SK-N-SH (cell line): Measurements from ENCODE around the gene ENPP5. TPM values are rescaled to one million over a fixed set of nuclear protein-coding genes. Genes with fewer than 3 reads are reported as not detected.
"Not testable (repeated sequence)": the region's sequence is repeated elsewhere in the genome, so short reads cannot be mapped to it uniquely, and the experiment has no call there.

Experiments
- CTCF ChIA-PET: fragments of 300-600, 350-600 bp; formaldehyde crosslinking; extraction: SDS; loops from one replicate; lab custom pipeline; 2021; lab: Yijun Ruan, JAX
- POLR2A ChIA-PET: fragments of 350-600 bp; sonication (Branson Sonifier 250); formaldehyde crosslinking; extraction: SDS; loops from one replicate; lab custom pipeline; 2020; ENCODE audit warnings: antibody characterized with exemption, inconsistent platforms; lab: Yijun Ruan, JAX
- DNase-seq: peaks from one replicate; pipeline ENCODE4 v3.0.0; 2012
- H2AFZ ChIP-seq: fragments of 200-600 bp; sonication (generic); 2 replicates; pipeline ENCODE4 v1.8.1; 2016; ENCODE audit warnings: antibody characterized with exemption, mild to moderate bottlenecking, low read depth
- H3F3A ChIP-seq: fragments of 200-600 bp; sonication (generic); replicated peaks from 2 replicates; pipeline ENCODE3; 2016; ENCODE audit warnings: antibody characterized with exemption, mild to moderate bottlenecking; ENCODE audit not compliant: insufficient read depth
- H3K27ac ChIP-seq, 2 experiments: fragments of 200-500 bp in 1 of 2; fragments of 200-600 bp in 1 of 2; sonication (Bioruptor generic) in 1 of 2; sonication (generic), shearing (Covaris generic) in 1 of 2; 2 replicates each; pipeline versions ENCODE4 v1.5.1 to v1.6.1; 2014 to 2016; ENCODE audit warnings: low read depth in 2 of 2, inconsistent platforms in 1 of 2, low read length in 1 of 2, mild to moderate bottlenecking in 1 of 2, mixed read lengths in 1 of 2
- H3K27me3 ChIP-seq: fragments of 200-600 bp; sonication (generic), shearing (Covaris generic); 2 replicates; pipeline ENCODE4 v1.6.1; 2016; ENCODE audit warnings: mixed run types; ENCODE audit not compliant: insufficient read depth
- H3K36me3 ChIP-seq, 2 experiments: fragments of 200-500 bp in 1 of 2; fragments of 200-600 bp in 1 of 2; sonication (Bioruptor generic) in 1 of 2; sonication (generic) in 1 of 2; replicated peaks in 1 of 2; 2 replicates each; pipeline versions ENCODE3 to v1.5.1; 2014 to 2016; ENCODE audit warnings: low read length in 1 of 2, mild to moderate bottlenecking in 1 of 2; ENCODE audit not compliant: insufficient read depth in 2 of 2, control insufficient read depth in 1 of 2
- H3K4me1 ChIP-seq, 2 experiments: fragments of 200-500 bp in 1 of 2; fragments of 200-600 bp in 1 of 2; sonication (Bioruptor generic) in 1 of 2; sonication (generic), shearing (Covaris generic) in 1 of 2; 2 replicates each; pipeline versions ENCODE4 v1.5.1 to v1.6.1; 2014 to 2016; ENCODE audit warnings: low read depth in 1 of 2, low read length in 1 of 2, mixed run types in 1 of 2; ENCODE audit not compliant: insufficient read depth in 2 of 2, control insufficient read depth in 1 of 2
- H3K4me2 ChIP-seq: fragments of 200-600 bp; sonication (generic), shearing (Covaris generic); 2 replicates; pipeline ENCODE4 v1.6.1; 2017; ENCODE audit warnings: mixed run types
- H3K4me3 ChIP-seq, 2 experiments: fragments of 200-500 bp in 1 of 2; fragments of 200-600 bp in 1 of 2; sonication (Bioruptor generic) in 1 of 2; sonication (generic), shearing (Covaris generic) in 1 of 2; 2 replicates each; pipeline versions ENCODE4 v1.5.1 to v1.8.1; 2014 to 2016; ENCODE audit warnings: low read depth in 2 of 2, inconsistent platforms in 1 of 2, low read length in 1 of 2, mild to moderate bottlenecking in 1 of 2, mixed read lengths in 1 of 2, moderate library complexity in 1 of 2
- H3K79me2 ChIP-seq: fragments of 200-600 bp; sonication (generic); 2 replicates; pipeline ENCODE4 v1.8.1; 2017; ENCODE audit warnings: mild to moderate bottlenecking; ENCODE audit not compliant: insufficient read depth
- H3K9ac ChIP-seq: fragments of 200-600 bp; sonication (generic); 2 replicates; pipeline ENCODE4 v1.6.1; 2017; ENCODE audit warnings: mixed run types
- H3K9me2 ChIP-seq: fragments of 200-600 bp; sonication (generic); 2 replicates; pipeline ENCODE4 v1.6.1; 2017; ENCODE audit warnings: mixed run types
- H3K9me3 ChIP-seq: fragments of 200-600 bp; sonication (generic); 2 replicates; pipeline ENCODE4 v1.6.1; 2017; ENCODE audit warnings: mixed run types, mild to moderate bottlenecking, moderate library complexity
- H4K20me1 ChIP-seq: fragments of 200-600 bp; sonication (generic); 2 replicates; pipeline ENCODE4 v1.6.1; 2017; ENCODE audit warnings: mild to moderate bottlenecking, mixed run types; ENCODE audit not compliant: insufficient read depth
- FOSL2 ChIP-seq: IDR thresholded peaks from 2 replicates; pipeline ENCODE4 v1.4.0; 2012; ENCODE audit warnings: low read depth, mild to moderate bottlenecking, moderate library complexity, borderline replicate concordance
- FOXJ3 ChIP-seq: sonication (generic); formaldehyde crosslinking; IDR thresholded peaks from 2 replicates; pipeline ENCODE4 v1.5.1; 2020; ENCODE audit warnings: mild to moderate bottlenecking, missing genetic modification reagents
- FOXM1 ChIP-seq: IDR thresholded peaks from 2 replicates; pipeline ENCODE4 v1.4.0; 2012; ENCODE audit warnings: low read depth, mild to moderate bottlenecking
- GATA2 ChIP-seq: sonication (generic); formaldehyde crosslinking; IDR thresholded peaks from 2 replicates; pipeline ENCODE4 v1.5.0; 2020; ENCODE audit warnings: mild to moderate bottlenecking, missing genetic modification reagents
- JUND ChIP-seq: IDR thresholded peaks from 2 replicates; pipeline ENCODE4 v1.4.0; 2012
- MEF2A ChIP-seq: IDR thresholded peaks from 2 replicates; pipeline ENCODE4 v1.4.0; 2012; ENCODE audit warnings: low read depth, borderline replicate concordance
- MXI1 ChIP-seq: IDR thresholded peaks from 2 replicates; pipeline ENCODE4 v1.6.1; 2012; ENCODE audit warnings: mild to moderate bottlenecking, low read depth, low read length, improper control_type of control experiment
- POLR2AphosphoS5 ChIP-seq: IDR thresholded peaks from 2 replicates; pipeline ENCODE4 v1.6.1; 2012; ENCODE audit warnings: low read depth, low read length
- RAD21 ChIP-seq: IDR thresholded peaks from 2 replicates; pipeline ENCODE4 v1.6.1; 2012; ENCODE audit warnings: mild to moderate bottlenecking, low read length
- SIN3A ChIP-seq: IDR thresholded peaks from 2 replicates; pipeline ENCODE4 v1.6.1; 2012; ENCODE audit warnings: low read depth, mild to moderate bottlenecking, low read length, moderate library complexity, borderline replicate concordance
- TAF1 ChIP-seq: IDR thresholded peaks from 2 replicates; pipeline ENCODE4 v1.6.1; 2012; ENCODE audit warnings: low read depth, mild to moderate bottlenecking, low read length, moderate library complexity, borderline replicate concordance
- TCF12 ChIP-seq: IDR thresholded peaks from 2 replicates; pipeline ENCODE4 v1.4.0; 2012
- TEAD4 ChIP-seq: IDR thresholded peaks from 2 replicates; pipeline ENCODE4 v1.4.0; 2012; ENCODE audit warnings: mild to moderate bottlenecking, borderline replicate concordance; ENCODE audit not compliant: insufficient read depth
- YY1 ChIP-seq: IDR thresholded peaks from 2 replicates; pipeline ENCODE4 v1.4.0; 2012; ENCODE audit warnings: low read depth, mild to moderate bottlenecking
- WGBS: methylation state at CpG from one replicate; pipeline ENCODE4 v1.1.6; 2017; ENCODE audit warnings: low lambda C conversion rate; 5-methylcytosine and 5-hydroxymethylcytosine counted together
- polyA plus RNA-seq, 3 experiments: library from polyadenylated mRNA; depleted of rRNA; stranded (reverse); fragments of >200 nt; gene quantifications; 2 replicates each; pipeline ENCODE4 v1.2.3, GENCODE V29; 2012
- TF ChIP-seq, protein P1 (sequence below): IDR thresholded peaks from 2 replicates; pipeline ENCODE4 v1.4.0; 2012; ENCODE audit warnings: low read depth, borderline replicate concordance
- TF ChIP-seq, protein P2 (sequence below): IDR thresholded peaks from 2 replicates; pipeline ENCODE4 v1.4.0; 2012; ENCODE audit warnings: low read depth, borderline replicate concordance
- TF ChIP-seq, protein P3 (sequence below): IDR thresholded peaks from 2 replicates; pipeline ENCODE4 v1.6.1; 2012; ENCODE audit warnings: mild to moderate bottlenecking, low read depth, low read length, moderate library complexity

The ENPP5 gene
- polyA plus RNA-seq, 1 of the 3 experiments (the other 2 are of a cell fraction), result not detected

DNA sequence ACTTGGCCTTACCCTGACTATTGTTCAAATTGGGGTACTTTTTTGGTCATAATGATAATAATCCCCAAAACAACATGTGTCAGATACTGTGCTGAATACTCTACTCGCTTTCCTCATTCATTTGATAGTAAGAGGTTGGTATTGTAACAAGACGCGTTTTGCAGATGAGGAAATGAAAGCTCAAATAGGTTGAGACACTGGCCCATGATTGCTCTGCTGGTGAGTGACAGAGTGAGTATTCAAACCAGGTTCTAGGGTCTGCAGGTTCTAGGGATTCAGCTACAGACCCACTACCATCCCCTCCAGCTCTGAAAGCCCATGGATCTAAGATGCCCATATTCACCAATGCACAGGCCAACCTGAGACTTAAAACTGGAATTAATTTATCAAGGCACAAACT, 42.3 kb downstream of the ENPP5 start:
- no peaks in the 10 kb centered on the region for H3K4me1 ChIP-seq
- H3K27ac ChIP-seq, result no peak overlapping the region
- H3K27me3 ChIP-seq, result no peaks in the 10 kb centered on the region
- no peak overlapping the region for H3K9ac ChIP-seq
- H3K9me2 ChIP-seq, result no peaks in the 10 kb centered on the region
- no peak for TF ChIP-seq MEF2A
- TF ChIP-seq, all 33 proteins: peak for 0
- Histone ChIP-seq H4K20me1 (no peaks in the 10 kb centered on the region), H3K4me3 (no peak overlapping the region), H3K36me3 (no peaks in the 10 kb centered on the region), H3K9me3 (no peaks in the 10 kb centered on the region), H2AFZ (no peak overlapping the region), H3K4me2 (no peak overlapping the region), H3F3A (no peaks in the 10 kb centered on the region), H3K79me2 (no peaks in the 10 kb centered on the region)
- 7% methylated on average over 3 of the region's 3 CpGs for WGBS
- DNase-seq, result no peak
- POLR2A ChIA-PET, result no interaction called here
- CTCF ChIA-PET, result no interaction called here

DNA sequence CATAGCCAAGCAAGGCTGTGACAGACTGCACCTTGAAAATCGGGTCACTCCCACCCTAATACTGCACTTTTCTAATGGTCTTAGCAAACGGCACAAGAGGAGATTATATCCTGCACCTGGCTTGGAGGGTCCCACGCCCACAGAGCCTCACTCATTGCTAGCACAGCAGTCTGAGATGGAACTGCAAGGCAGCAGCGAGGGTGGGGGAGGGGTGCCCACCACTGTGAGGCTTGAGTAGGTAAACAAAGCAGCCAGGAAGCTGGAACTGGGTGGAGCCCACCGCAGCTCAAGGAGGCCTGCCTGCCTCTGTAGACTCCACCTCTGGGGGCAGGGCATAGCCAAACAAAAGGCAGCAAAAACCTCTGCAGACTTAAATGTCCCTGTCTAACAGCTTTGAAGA, 51.1 kb downstream of the ENPP5 start:
- H3K9me2 ChIP-seq, DNase-seq, H3K4me3 ChIP-seq, H3K9ac ChIP-seq, H3K79me2 ChIP-seq, H2AFZ ChIP-seq, H3F3A ChIP-seq, H4K20me1 ChIP-seq, H3K4me2 ChIP-seq, H3K27me3 ChIP-seq, H3K9me3 ChIP-seq, CTCF ChIA-PET, H3K27ac ChIP-seq, H3K4me1 ChIP-seq, POLR2A ChIA-PET, H3K36me3 ChIP-seq: not testable (repeated sequence)
- WGBS, result 0% methylated on average over 4 of the region's 5 CpGs

DNA sequence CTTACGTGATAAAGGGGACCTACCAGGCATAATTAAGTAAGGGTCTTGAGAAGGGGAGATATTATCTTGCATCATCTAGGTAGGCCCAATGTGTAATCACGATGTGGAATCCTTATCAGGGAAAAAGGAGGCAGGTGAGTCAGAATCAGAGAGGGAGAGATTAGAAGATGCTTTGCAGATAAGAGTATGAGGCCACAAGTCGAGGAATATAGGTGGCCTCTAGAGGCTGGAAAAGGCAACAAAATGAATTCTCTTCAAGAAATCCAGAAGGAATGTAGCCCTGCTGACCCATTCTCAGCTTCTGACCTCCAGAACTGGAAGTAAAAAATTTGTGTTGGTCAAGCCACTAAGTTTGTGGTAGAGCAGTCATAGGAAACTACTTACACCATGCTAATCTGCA, 51.9 kb downstream of the ENPP5 start:
- no peaks in the 10 kb centered on the region for H3K9me3 ChIP-seq
- TF ChIP-seq TAF1, result no peak
- TF ChIP-seq SIN3A, result no peak
- TF ChIP-seq, protein P1, sequence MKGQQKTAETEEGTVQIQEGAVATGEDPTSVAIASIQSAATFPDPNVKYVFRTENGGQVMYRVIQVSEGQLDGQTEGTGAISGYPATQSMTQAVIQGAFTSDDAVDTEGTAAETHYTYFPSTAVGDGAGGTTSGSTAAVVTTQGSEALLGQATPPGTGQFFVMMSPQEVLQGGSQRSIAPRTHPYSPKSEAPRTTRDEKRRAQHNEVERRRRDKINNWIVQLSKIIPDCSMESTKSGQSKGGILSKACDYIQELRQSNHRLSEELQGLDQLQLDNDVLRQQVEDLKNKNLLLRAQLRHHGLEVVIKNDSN, result no peak
- no peak for TF ChIP-seq TEAD4
- no peak for TF ChIP-seq POLR2AphosphoS5
- no peak for TF ChIP-seq MXI1
- TF ChIP-seq, protein P2, sequence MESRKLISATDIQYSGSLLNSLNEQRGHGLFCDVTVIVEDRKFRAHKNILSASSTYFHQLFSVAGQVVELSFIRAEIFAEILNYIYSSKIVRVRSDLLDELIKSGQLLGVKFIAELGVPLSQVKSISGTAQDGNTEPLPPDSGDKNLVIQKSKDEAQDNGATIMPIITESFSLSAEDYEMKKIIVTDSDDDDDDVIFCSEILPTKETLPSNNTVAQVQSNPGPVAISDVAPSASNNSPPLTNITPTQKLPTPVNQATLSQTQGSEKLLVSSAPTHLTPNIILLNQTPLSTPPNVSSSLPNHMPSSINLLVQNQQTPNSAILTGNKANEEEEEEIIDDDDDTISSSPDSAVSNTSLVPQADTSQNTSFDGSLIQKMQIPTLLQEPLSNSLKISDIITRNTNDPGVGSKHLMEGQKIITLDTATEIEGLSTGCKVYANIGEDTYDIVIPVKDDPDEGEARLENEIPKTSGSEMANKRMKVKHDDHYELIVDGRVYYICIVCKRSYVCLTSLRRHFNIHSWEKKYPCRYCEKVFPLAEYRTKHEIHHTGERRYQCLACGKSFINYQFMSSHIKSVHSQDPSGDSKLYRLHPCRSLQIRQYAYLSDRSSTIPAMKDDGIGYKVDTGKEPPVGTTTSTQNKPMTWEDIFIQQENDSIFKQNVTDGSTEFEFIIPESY, result no peak
- TF ChIP-seq TCF12, result no peak
- no peak for TF ChIP-seq RAD21
- no peak for TF ChIP-seq JUND
- TF ChIP-seq, protein P3, sequence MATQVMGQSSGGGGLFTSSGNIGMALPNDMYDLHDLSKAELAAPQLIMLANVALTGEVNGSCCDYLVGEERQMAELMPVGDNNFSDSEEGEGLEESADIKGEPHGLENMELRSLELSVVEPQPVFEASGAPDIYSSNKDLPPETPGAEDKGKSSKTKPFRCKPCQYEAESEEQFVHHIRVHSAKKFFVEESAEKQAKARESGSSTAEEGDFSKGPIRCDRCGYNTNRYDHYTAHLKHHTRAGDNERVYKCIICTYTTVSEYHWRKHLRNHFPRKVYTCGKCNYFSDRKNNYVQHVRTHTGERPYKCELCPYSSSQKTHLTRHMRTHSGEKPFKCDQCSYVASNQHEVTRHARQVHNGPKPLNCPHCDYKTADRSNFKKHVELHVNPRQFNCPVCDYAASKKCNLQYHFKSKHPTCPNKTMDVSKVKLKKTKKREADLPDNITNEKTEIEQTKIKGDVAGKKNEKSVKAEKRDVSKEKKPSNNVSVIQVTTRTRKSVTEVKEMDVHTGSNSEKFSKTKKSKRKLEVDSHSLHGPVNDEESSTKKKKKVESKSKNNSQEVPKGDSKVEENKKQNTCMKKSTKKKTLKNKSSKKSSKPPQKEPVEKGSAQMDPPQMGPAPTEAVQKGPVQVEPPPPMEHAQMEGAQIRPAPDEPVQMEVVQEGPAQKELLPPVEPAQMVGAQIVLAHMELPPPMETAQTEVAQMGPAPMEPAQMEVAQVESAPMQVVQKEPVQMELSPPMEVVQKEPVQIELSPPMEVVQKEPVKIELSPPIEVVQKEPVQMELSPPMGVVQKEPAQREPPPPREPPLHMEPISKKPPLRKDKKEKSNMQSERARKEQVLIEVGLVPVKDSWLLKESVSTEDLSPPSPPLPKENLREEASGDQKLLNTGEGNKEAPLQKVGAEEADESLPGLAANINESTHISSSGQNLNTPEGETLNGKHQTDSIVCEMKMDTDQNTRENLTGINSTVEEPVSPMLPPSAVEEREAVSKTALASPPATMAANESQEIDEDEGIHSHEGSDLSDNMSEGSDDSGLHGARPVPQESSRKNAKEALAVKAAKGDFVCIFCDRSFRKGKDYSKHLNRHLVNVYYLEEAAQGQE, result no peak
- TF ChIP-seq FOSL2, result no peak
- no peak for TF ChIP-seq YY1
- TF ChIP-seq FOXJ3 (CRISPR knock-in tag), result no peak
- no peak for TF ChIP-seq GATA2
- TF ChIP-seq FOXM1, result no peak

More for the DNA sequence above, 51.9 kb downstream of the ENPP5 start:
- DNase-seq, result no peak
- H3K4me3 ChIP-seq, result no peak overlapping the region
- no peak overlapping the region for H3K27ac ChIP-seq
- H3K9ac ChIP-seq, result no peak overlapping the region
- H3K27me3 ChIP-seq, result no peaks in the 10 kb centered on the region
- no peaks in the 10 kb centered on the region for H3K4me1 ChIP-seq
- no peaks in the 10 kb centered on the region for H4K20me1 ChIP-seq
- H3K36me3 ChIP-seq, result no peaks in the 10 kb centered on the region
- no peaks in the 10 kb centered on the region for H3K9me2 ChIP-seq
- no peak overlapping the region for H3K4me2 ChIP-seq
- 2% methylated on average over 3 of the region's 3 CpGs for WGBS
- POLR2A ChIA-PET, result no interaction called here
- CTCF ChIA-PET, result no interaction called here
- no peak overlapping the region for H2AFZ ChIP-seq
- H3F3A ChIP-seq, result no peaks in the 10 kb centered on the region
- no peaks in the 10 kb centered on the region for H3K79me2 ChIP-seq
